ENCODE data around the gene PCDHB14. TPM values are rescaled to one million over a fixed set of nuclear protein-coding genes. Genes with fewer than 3 reads are reported as not detected.
"Not testable (repeated sequence)": the region's sequence is repeated elsewhere in the genome, so short reads cannot be mapped to it uniquely, and the experiment has no call there.

PCDHB14 gene
- 1 to 10 TPM; 1.3 to 5.2 (median 2.7) TPM for total RNA-seq

GRCh38 chr5:141223112-141223783 is at the start of gene PCDHB14:
PCDHB14 (plus strand) TSS chr5:141223343; CDS start chr5:141223506, 163 bp downstream.
- Histone ChIP-seq H3K9me3 (peaks cover 57 to 81% (median 67%) of the 10 kb centered on the region in 4 donors), H3K27ac (no peak within 1 kb of the TSS), H3K4me1 (no peaks in the 10 kb centered on the region), H3K27me3 (no peaks in the 10 kb centered on the region), H3K4me3 (peak within 1 kb of the TSS in 3 of 4 donors; percentile 2 to 26 (median 7)), H3K36me3 (no peaks in the 10 kb centered on the region)
- DNase-seq (no peak), ATAC-seq (ENCODE audit: low FRiP score in 2 of 2) (no peak)
- 23 to 31% methylated on average over 15 of the region's 15 CpGs for WGBS, 2 donors
- TF ChIP-seq EP300 (IDR thresholded peaks at IDR 0.05) (no peak), POLR2A (IDR thresholded peaks at IDR 0.05) (no peak), POLR2AphosphoS5 (IDR thresholded peaks at IDR 0.05) (no peak), CTCF (IDR thresholded peaks at IDR 0.05) (no peak)

GRCh38 chr5:141174291-141175104 is 48.6 kb upstream of the PCDHB14 start:
- 33 to 51% methylated on average over 32 to 76 of the region's 79 CpGs for WGBS, 2 donors
- H3K9me3 ChIP-seq, result peaks cover 17 to 50% (median 31%) of the 10 kb centered on the region in 4 donors

GRCh38 chr5:141175933-141176332 is 47.2 kb upstream of the PCDHB14 start:
- no peak for TF ChIP-seq POLR2AphosphoS5 (IDR thresholded peaks at IDR 0.05)
- no peak for TF ChIP-seq CTCF (IDR thresholded peaks at IDR 0.05)
- TF ChIP-seq EP300 (IDR thresholded peaks at IDR 0.05), result no peak
- no peak overlapping the region for H3K27ac ChIP-seq
- ATAC-seq (ENCODE audit: low FRiP score in 2 of 2) (no peak), DNase-seq (no peak)
- H3K4me3 ChIP-seq, result no peak overlapping the region
- no peaks in the 10 kb centered on the region for H3K27me3 ChIP-seq
- H3K4me1 ChIP-seq, result no peaks in the 10 kb centered on the region
- WGBS, 2 donors, result 55 to 68% methylated on average over 1 of the region's 1 CpG
- no peaks in the 10 kb centered on the region for H3K36me3 ChIP-seq
- peaks cover 17 to 50% (median 35%) of the 10 kb centered on the region in 4 donors for H3K9me3 ChIP-seq

More at GRCh38 chr5:141174291-141175104, 48.6 kb upstream of the PCDHB14 start:
- DNase-seq, result peak in 1 of 2 donors; percentile 85
- H3K4me3 ChIP-seq; H3K27ac ChIP-seq; H3K36me3 ChIP-seq; ATAC-seq (ENCODE audit: low FRiP score in 2 of 2); H3K4me1 ChIP-seq; H3K27me3 ChIP-seq: not testable (repeated sequence)

GRCh38 chr5:141177577-141178191 is 45.5 kb upstream of the PCDHB14 start, which contains the start of gene PCDHB8:
PCDHB8 (plus strand) TSS chr5:141177790; CDS start chr5:141178035, 245 bp downstream.
- DNase-seq, H3K4me3 ChIP-seq, H3K27ac ChIP-seq, H3K4me1 ChIP-seq, H3K36me3 ChIP-seq, H3K27me3 ChIP-seq: not testable (repeated sequence)
- H3K9me3 ChIP-seq, result peaks cover 17 to 56% (median 39%) of the 10 kb centered on the region in 4 donors
- 30 to 32% methylated on average over 14 of the region's 18 CpGs for whole genome bisulfite sequencing, 2 donors
- peak in 1 of 2 donors; percentile 47 for ATAC-seq (ENCODE audit: low FRiP score in 2 of 2)

- H3K9me3 ChIP-seq, result peaks cover 17 to 58% (median 41%) of the 10 kb centered on the region in 4 donors
- H3K4me1 ChIP-seq; H3K27ac ChIP-seq; H3K36me3 ChIP-seq; H3K27me3 ChIP-seq; H3K4me3 ChIP-seq; ATAC-seq (ENCODE audit: low FRiP score in 2 of 2): not testable (repeated sequence)
- peak in 1 of 2 donors; percentile 85 for DNase-seq
- WGBS, 2 donors, result 46 to 48% methylated on average over 22 to 35 of the region's 39 CpGs
Measured at GRCh38 chr5:141179371-141179770, 43.8 kb upstream of the PCDHB14 start.

- peaks cover 13 to 57% (median 41%) of the 10 kb centered on the region in 4 donors for H3K9me3 ChIP-seq
- H3K4me1 ChIP-seq; H3K27ac ChIP-seq; H3K36me3 ChIP-seq; H3K27me3 ChIP-seq; H3K4me3 ChIP-seq; ATAC-seq (ENCODE audit: low FRiP score in 2 of 2): not testable (repeated sequence)
- peak in 1 of 2 donors; percentile 70 for DNase-seq
- 37 to 51% methylated on average over 14 to 22 of the region's 32 CpGs for WGBS, 2 donors
Measured at GRCh38 chr5:141179876-141180275, 43.3 kb upstream of the PCDHB14 start.

All from upper lobe of left lung (tissue), 6 donors.